ENCODE data around the gene MYG1. TPM values are rescaled to one million over a fixed set of nuclear protein-coding genes. Genes with fewer than 3 reads are reported as not detected.

The MYG1 gene
- total and polyA plus RNA-seq, 10 donors, result 31.1 to 79.2 (median 37.5) TPM

DNA sequence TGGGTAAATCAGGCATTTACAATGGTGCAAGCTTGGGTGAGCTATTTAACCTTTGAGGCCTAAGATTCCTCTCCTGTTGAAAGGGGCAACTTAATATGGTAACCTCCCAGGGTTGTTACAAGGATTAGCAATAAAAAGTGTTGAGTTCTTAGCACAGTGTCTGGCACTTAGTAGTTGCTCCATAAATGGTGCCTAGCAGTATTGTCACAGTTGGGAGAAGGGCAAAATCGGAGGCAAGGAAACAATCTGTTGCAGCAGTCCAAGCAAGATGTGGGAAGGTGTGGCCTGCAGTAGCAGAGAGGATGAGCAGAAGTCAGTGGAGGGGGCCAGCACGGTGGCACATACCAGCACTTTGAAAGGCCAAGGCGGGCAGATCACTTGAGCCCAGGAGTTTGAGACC, 44.0 kb downstream of the MYG1 start:
- TF ChIP-seq, protein P1, sequence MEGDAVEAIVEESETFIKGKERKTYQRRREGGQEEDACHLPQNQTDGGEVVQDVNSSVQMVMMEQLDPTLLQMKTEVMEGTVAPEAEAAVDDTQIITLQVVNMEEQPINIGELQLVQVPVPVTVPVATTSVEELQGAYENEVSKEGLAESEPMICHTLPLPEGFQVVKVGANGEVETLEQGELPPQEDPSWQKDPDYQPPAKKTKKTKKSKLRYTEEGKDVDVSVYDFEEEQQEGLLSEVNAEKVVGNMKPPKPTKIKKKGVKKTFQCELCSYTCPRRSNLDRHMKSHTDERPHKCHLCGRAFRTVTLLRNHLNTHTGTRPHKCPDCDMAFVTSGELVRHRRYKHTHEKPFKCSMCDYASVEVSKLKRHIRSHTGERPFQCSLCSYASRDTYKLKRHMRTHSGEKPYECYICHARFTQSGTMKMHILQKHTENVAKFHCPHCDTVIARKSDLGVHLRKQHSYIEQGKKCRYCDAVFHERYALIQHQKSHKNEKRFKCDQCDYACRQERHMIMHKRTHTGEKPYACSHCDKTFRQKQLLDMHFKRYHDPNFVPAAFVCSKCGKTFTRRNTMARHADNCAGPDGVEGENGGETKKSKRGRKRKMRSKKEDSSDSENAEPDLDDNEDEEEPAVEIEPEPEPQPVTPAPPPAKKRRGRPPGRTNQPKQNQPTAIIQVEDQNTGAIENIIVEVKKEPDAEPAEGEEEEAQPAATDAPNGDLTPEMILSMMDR (IDR thresholded peaks at IDR 0.05 in 8 of 11, conservative IDR thresholded peaks at IDR 0.05 in 3 of 11), result no peak
- TF ChIP-seq POLR2AphosphoS5 (IDR thresholded peaks at IDR 0.05), result no peak
- Histone ChIP-seq H3K36me3 (no peaks in the 10 kb centered on the region), H3K4me3 (no peak overlapping the region), H3K9me3 (no peaks in the 10 kb centered on the region), H3K27ac (no peak overlapping the region), H3K27me3 (replicated peaks in 1 of 7) (peaks cover 0 to 10% (median 0%) of the 10 kb centered on the region in 7 donors), H3K4me1 (peaks cover 4 to 27% (median 20%) of the 10 kb centered on the region in 6 donors)
- intact Hi-C loops (cut with DNase I; ENCODE audit: low total_unique reads), result no loop called here
- DNase-seq, result no peak
- 56 to 83% (median 61%) methylated on average over 3 of the region's 3 CpGs for WGBS, 5 donors

DNA sequence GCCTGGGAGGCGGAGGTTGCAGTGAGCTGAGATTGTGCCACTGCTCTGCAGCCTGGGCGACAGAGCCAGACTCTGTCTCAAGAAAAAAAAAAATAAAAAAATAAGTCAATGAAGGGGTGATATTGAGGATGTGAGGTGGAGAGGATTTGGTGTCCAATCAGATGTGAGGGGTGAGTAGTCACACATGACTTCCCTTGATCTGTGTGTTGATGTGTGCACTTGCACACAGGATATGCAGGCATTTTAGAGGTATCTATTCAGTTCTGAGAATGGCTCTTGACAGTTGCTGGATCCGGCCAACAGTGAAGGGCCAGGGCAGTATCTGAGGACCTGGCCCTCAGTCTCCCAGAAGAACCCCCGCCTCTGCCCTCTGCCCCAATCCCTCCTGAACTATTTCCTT, 44.5 kb downstream of the MYG1 start:
- WGBS, 5 donors, result 83 to 93% (median 91%) methylated on average over 4 of the region's 4 CpGs
- peak overlapping the region in 5 of 8 donors; percentile 72 to 87 (median 80) for H3K27ac ChIP-seq
- intact Hi-C loops (cut with DNase I; ENCODE audit: low total_unique reads), result no loop called here

DNA sequence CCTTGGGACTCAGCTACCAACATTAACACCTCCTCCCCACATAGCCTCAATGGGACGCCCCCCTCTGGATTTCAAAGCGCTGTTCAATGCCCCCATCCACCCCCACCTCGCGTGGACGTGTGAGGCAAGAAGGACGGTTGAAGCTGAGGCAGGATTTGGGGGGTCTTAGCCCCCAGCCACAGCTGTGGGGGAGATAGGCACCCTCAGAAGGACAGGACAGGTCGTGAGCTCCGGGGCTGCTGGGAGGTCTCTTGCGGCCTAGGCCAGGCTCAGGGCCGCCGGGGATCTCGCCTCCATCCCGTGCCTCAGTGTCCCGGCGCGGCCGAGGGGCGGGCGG, 45.0 kb downstream of the MYG1 start:
- no peaks in the 10 kb centered on the region for H3K27me3 ChIP-seq (replicated peaks in 1 of 7)
- peak overlapping the region in 6 of 8 donors; percentile 49 to 86 (median 57) for H3K4me3 ChIP-seq
- TF ChIP-seq POLR2AphosphoS5 (IDR thresholded peaks at IDR 0.05) (no peak), POLR2A (IDR thresholded peaks at IDR 0.05) (no peak)
- TF ChIP-seq, protein P1 (IDR thresholded peaks at IDR 0.05 in 8 of 11, conservative IDR thresholded peaks at IDR 0.05 in 3 of 11), result no peak
- H3K4me1 ChIP-seq, result peaks cover 4 to 27% (median 20%) of the 10 kb centered on the region in 6 donors
- WGBS, 5 donors, result 2 to 5% (median 3%) methylated on average over 9 to 19 of the region's 19 CpGs
- H3K36me3 ChIP-seq, result no peaks in the 10 kb centered on the region
- intact Hi-C loops (cut with DNase I; ENCODE audit: low total_unique reads), result no loop called here
- H3K9me3 ChIP-seq, result no peaks in the 10 kb centered on the region
- peak overlapping the region in 7 of 8 donors; percentile 69 to 87 (median 80) for H3K27ac ChIP-seq
- no peak for DNase-seq

More for the DNA sequence above, 44.5 kb downstream of the MYG1 start:
- TF ChIP-seq POLR2A (IDR thresholded peaks at IDR 0.05), result no peak
- TF ChIP-seq, protein P1 (IDR thresholded peaks at IDR 0.05 in 8 of 11, conservative IDR thresholded peaks at IDR 0.05 in 3 of 11), result no peak
- no peak for TF ChIP-seq POLR2AphosphoS5 (IDR thresholded peaks at IDR 0.05)
- Histone ChIP-seq H3K36me3 (no peaks in the 10 kb centered on the region), H3K4me1 (peaks cover 4 to 27% (median 20%) of the 10 kb centered on the region in 6 donors), H3K4me3 (peak overlapping the region in 2 of 8 donors; percentile 56 to 86), H3K9me3 (no peaks in the 10 kb centered on the region), H3K27me3 (replicated peaks in 1 of 7) (peaks cover 0 to 5% (median 0%) of the 10 kb centered on the region in 7 donors)
- no peak for DNase-seq

DNA sequence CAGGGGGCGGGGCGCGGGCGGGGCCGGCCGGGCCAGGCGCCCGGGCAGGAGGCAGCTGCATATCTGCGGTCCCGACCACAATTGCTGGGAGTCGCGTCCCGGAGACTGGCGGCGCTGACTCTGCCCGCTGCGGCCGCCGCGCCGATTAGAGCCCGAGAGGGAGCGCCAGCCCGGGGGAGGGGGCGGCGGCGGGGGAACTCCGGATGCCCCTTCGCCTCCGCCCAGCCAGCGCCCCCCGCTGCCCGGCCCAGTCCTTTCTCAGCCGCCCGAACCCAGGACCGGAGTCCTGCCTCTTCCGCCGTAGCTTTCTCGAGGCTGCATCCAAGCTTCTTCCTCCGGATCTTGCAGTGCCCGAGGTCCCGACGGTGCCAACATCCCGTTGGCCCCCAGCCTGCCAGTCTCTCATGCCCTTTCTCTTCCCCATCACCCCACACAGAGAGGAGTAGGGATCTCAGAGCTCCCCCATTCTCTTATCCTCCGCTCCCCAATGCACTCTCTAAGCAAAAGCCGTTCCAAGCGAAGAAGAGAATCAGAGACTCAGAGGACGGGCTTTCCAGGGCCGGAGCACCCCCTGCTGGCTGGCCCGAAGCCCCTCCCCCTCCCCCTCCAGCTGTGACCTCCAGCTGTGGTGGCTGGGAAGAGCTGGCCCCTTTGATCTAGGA, 45.5 kb downstream of the MYG1 start:
- peak; percentile 91 for DNase-seq
- Histone ChIP-seq H3K9me3 (no peaks in the 10 kb centered on the region), H3K27ac (peak overlapping the region; percentile 40 to 87 (median 80)), H3K36me3 (no peaks in the 10 kb centered on the region), H3K27me3 (replicated peaks in 1 of 7) (no peaks in the 10 kb centered on the region), H3K4me1 (peaks cover 4 to 27% (median 20%) of the 10 kb centered on the region in 6 donors), H3K4me3 (peak overlapping the region; percentile 37 to 86 (median 56))
- intact Hi-C loops (cut with DNase I; ENCODE audit: low total_unique reads), result no loop called here
- 0 to 2% (median 1%) methylated on average over 16 to 50 of the region's 50 CpGs for WGBS, 5 donors
- TF ChIP-seq, protein P1 (IDR thresholded peaks at IDR 0.05 in 8 of 11, conservative IDR thresholded peaks at IDR 0.05 in 3 of 11), result peak; percentile 59 to 83 (median 73)
- no peak for TF ChIP-seq POLR2A (IDR thresholded peaks at IDR 0.05)
- TF ChIP-seq POLR2AphosphoS5 (IDR thresholded peaks at IDR 0.05), result peak; percentile 53 to 82 (median 74)

All from spleen (tissue), 11 donors.